Measurements from ENCODE around the gene TADA2A.
"Not testable (repeated sequence)": the region's sequence is repeated elsewhere in the genome, so short reads cannot be mapped to it uniquely, and the experiment has no call there.

TADA2A gene

GRCh38 chr17:37400505-37400904, 6.2 kb upstream of the TADA2A start:
- DNase-seq (ENCODE audit: low spot score), result no peak

GRCh38 chr17:37405522-37405921, 1.2 kb upstream of the TADA2A start:
- not testable (repeated sequence) for DNase-seq (ENCODE audit: low spot score)

- DNase-seq (ENCODE audit: low spot score), result peak; percentile 50
These were observed 591 bp upstream of the TADA2A start for GRCh38 chr17:37405955-37406634.

GRCh38 chr17:37408145-37408479, 1.4 kb downstream of the TADA2A start:
- not testable (repeated sequence) for DNase-seq (ENCODE audit: low spot score)

GRCh38 chr17:37410357-37410756, 3.7 kb downstream of the TADA2A start:
- DNase-seq (ENCODE audit: low spot score), result no peak

- DNase-seq (ENCODE audit: low spot score), result no peak
These were observed 7.3 kb downstream of the TADA2A start for GRCh38 chr17:37413875-37414519.

- DNase-seq (ENCODE audit: low spot score), result no peak
These were observed 11.2 kb downstream of the TADA2A start for GRCh38 chr17:37417852-37418251.

- DNase-seq (ENCODE audit: low spot score), result no peak
These were observed 16.4 kb downstream of the TADA2A start for GRCh38 chr17:37422971-37423625.

GRCh38 chr17:37425268-37425667, 18.6 kb downstream of the TADA2A start:
- no peak for DNase-seq (ENCODE audit: low spot score)

GRCh38 chr17:37429039-37429438, 22.4 kb downstream of the TADA2A start:
- no peak for DNase-seq (ENCODE audit: low spot score)

- no peak for DNase-seq (ENCODE audit: low spot score)
These were observed 22.8 kb downstream of the TADA2A start for GRCh38 chr17:37429453-37429852.

- peak; percentile 8 for DNase-seq (ENCODE audit: low spot score)
These were observed 23.5 kb downstream of the TADA2A start for GRCh38 chr17:37430051-37430627.

- no peak for DNase-seq (ENCODE audit: low spot score)
These were observed 26.0 kb downstream of the TADA2A start for GRCh38 chr17:37432671-37433070.

GRCh38 chr17:37438141-37438540, 31.5 kb downstream of the TADA2A start:
- DNase-seq (ENCODE audit: low spot score), result peak; percentile 12

- no peak for DNase-seq (ENCODE audit: low spot score)
These were observed 33.7 kb downstream of the TADA2A start for GRCh38 chr17:37440424-37440823.

- peak; percentile 20 for DNase-seq (ENCODE audit: low spot score)
These were observed 34.8 kb downstream of the TADA2A start for GRCh38 chr17:37441369-37442014.

- DNase-seq (ENCODE audit: low spot score), result no peak
These were observed 39.3 kb downstream of the TADA2A start for GRCh38 chr17:37446027-37446426.

- DNase-seq (ENCODE audit: low spot score), result no peak
These were observed 41.0 kb downstream of the TADA2A start for GRCh38 chr17:37447641-37448040.

GRCh38 chr17:37450112-37450511, 43.4 kb downstream of the TADA2A start:
- DNase-seq (ENCODE audit: low spot score), result no peak

GRCh38 chr17:37457801-37458200, 51.1 kb downstream of the TADA2A start:
- not testable (repeated sequence) for DNase-seq (ENCODE audit: low spot score)

- DNase-seq (ENCODE audit: low spot score), result no peak
These were observed 52.1 kb downstream of the TADA2A start for GRCh38 chr17:37458805-37459204.

- no peak for DNase-seq (ENCODE audit: low spot score)
These were observed 55.0 kb downstream of the TADA2A start for GRCh38 chr17:37461668-37462067.

- no peak for DNase-seq (ENCODE audit: low spot score)
These were observed 55.8 kb downstream of the TADA2A start for GRCh38 chr17:37462492-37462891.
